CD4-positive, alpha-beta T cell treated with Interleukin-1 beta for 1 hour (primary cell): Measurements from ENCODE around the gene MIOX.
A peak's percentile ranks its signal among the peaks of the same experiment; 100 is the strongest.

Experiments
- DNase-seq, 2 donors: peaks; one replicate each; pipeline ENCODE4 v3.0.0-alpha.2; 2020 to 2022

The MIOX gene

GRCh38 chr22:50498322-50498890 is 11.7 kb downstream of the MIOX start:
- peak; percentile 72 to 79 for DNase-seq

- DNase-seq: no peak
Observed at GRCh38 chr22:50500452-50500851, 13.8 kb downstream of the MIOX start.

- no peak for DNase-seq
Observed at GRCh38 chr22:50502096-50502495, 15.4 kb downstream of the MIOX start.

GRCh38 chr22:50502628-50503474 is 16.2 kb downstream of the MIOX start:
- DNase-seq: no peak

- no peak for DNase-seq
Observed at GRCh38 chr22:50503475-50504145, 17.0 kb downstream of the MIOX start.

GRCh38 chr22:50504369-50505211 is 17.9 kb downstream of the MIOX start:
- no peak for DNase-seq

GRCh38 chr22:50505276-50505775 is 18.7 kb downstream of the MIOX start:
- DNase-seq: no peak

GRCh38 chr22:50505776-50506610 is 19.3 kb downstream of the MIOX start:
- DNase-seq: no peak

- no peak for DNase-seq
Observed at GRCh38 chr22:50506611-50507420, 20.2 kb downstream of the MIOX start.

- peak; percentile 93 to 94 for DNase-seq
Observed at GRCh38 chr22:50507421-50507990, 20.8 kb downstream of the MIOX start, which contains the start of gene LMF2. LMF2 (minus strand) TSS chr22:50507702; CDS start chr22:50507675, 27 bp downstream.

- peak; percentile 97 for DNase-seq
Observed at GRCh38 chr22:50507991-50508884, 21.6 kb downstream of the MIOX start, which contains the start of gene NCAPH2. NCAPH2 (plus strand) TSS chr22:50508224; CDS start chr22:50508338, 114 bp downstream.

- no peak for DNase-seq
Observed at GRCh38 chr22:50508897-50509296, 22.2 kb downstream of the MIOX start.

GRCh38 chr22:50513175-50513574 is 26.5 kb downstream of the MIOX start:
- DNase-seq: no peak

GRCh38 chr22:50516068-50516467 is 29.4 kb downstream of the MIOX start:
- DNase-seq: no peak

GRCh38 chr22:50516891-50517290 is 30.2 kb downstream of the MIOX start:
- DNase-seq: no peak

- DNase-seq: no peak
Observed at GRCh38 chr22:50517495-50518260, 31.0 kb downstream of the MIOX start.

- DNase-seq: no peak
Observed at GRCh38 chr22:50518606-50519005, 31.9 kb downstream of the MIOX start.

GRCh38 chr22:50519151-50519550 is 32.5 kb downstream of the MIOX start:
- no peak for DNase-seq
